ENCODE results near the gene NR3C1. TPM values are rescaled to one million over a fixed set of nuclear protein-coding genes. Genes with fewer than 3 reads are reported as not detected.

Gene NR3C1
- total RNA-seq (2016; rRNA removed; fragmentation: Illumina TruSeq; extraction: Trizol) (24.3 and 30.0 TPM in 2 replicates), polyA plus RNA-seq (2011; rRNA removed) (8.9 and 10.0 TPM in 2 replicates), polyA minus RNA-seq (2011; rRNA and poly(A)+ RNA removed; ENCODE audit: low replicate concordance) (13.6 and 58.6 TPM in 2 replicates), Bru-seq, nascent RNA (percentile 82 among the genes with signal in this experiment), BruChase-seq, experiment 1, labeled RNA remaining after a 6-hour chase (percentile 65 among the genes with signal in this experiment), BruChase-seq, experiment 2, labeled RNA remaining after a 2-hour chase (percentile 67 among the genes with signal in this experiment)
- 34.6 and 40.8 TPM in 2 replicates for total RNA-seq (2016; cell fraction: cytosol; rRNA removed; fragmentation: Illumina TruSeq; extraction: Trizol; ENCODE audit: low read depth)
- total RNA-seq (2016; cell fraction: insoluble cytoplasmic fraction; rRNA removed; fragmentation: Illumina TruSeq; extraction: Trizol): 27.6 and 29.7 TPM in 2 replicates
- 42.6 and 43.8 TPM in 2 replicates for total RNA-seq (2016; cell fraction: membrane; rRNA removed; fragmentation: Illumina TruSeq; extraction: Trizol)
- total RNA-seq (2016; cell fraction: nucleus; rRNA removed; fragmentation: Illumina TruSeq; extraction: Trizol): 41.0 and 41.5 TPM in 2 replicates
- polyA plus RNA-seq (2011; cell fraction: cytosol; rRNA removed): 4.5 and 7.8 TPM in 2 replicates
- 4.7 and 5.3 TPM in 2 replicates for polyA plus RNA-seq (2011; cell fraction: nucleus; rRNA removed)
- polyA plus RNA-seq (2012): 17.8 and 19.1 TPM in 2 replicates
- polyA plus RNA-seq (2016; cell fraction: cytosol; fragmentation: Illumina TruSeq; extraction: Trizol; ENCODE audit: low read depth): 0.48 and 0.52 TPM in 2 replicates
- polyA plus RNA-seq (2016; cell fraction: insoluble cytoplasmic fraction; fragmentation: Illumina TruSeq; extraction: Trizol; ENCODE audit: low read depth): 14.7 and 15.8 TPM in 2 replicates
- 3.1 and 3.3 TPM in 2 replicates for polyA plus RNA-seq (2016; cell fraction: membrane; fragmentation: Illumina TruSeq; extraction: Trizol; ENCODE audit: low read depth)
- polyA plus RNA-seq (2016; cell fraction: nucleus; fragmentation: Illumina TruSeq; extraction: Trizol; ENCODE audit: insufficient read depth, low read depth): 11.1 and 11.7 TPM in 2 replicates
- polyA minus RNA-seq (2011; cell fraction: cytosol; rRNA and poly(A)+ RNA removed): 18.9 and 21.2 TPM in 2 replicates
- 45.3 and 61.3 TPM in 2 replicates for polyA minus RNA-seq (2011; cell fraction: nucleus; rRNA and poly(A)+ RNA removed)
- long read RNA-seq, experiment 1, full-length matches to known transcripts: 2 of 8 reads
- long read RNA-seq, experiment 1, partial matches to known transcripts: 4 of 8 reads
- long read RNA-seq, experiment 1, other reads (novel, unspliced or antisense): 2 of 8 reads
- long read RNA-seq, experiment 2, partial matches to known transcripts: 1 of 25 reads
- long read RNA-seq, experiment 2, other reads (novel, unspliced or antisense): 24 of 25 reads

- H3K9me3 ChIP-seq (ENCODE audit: low read length): no peaks in the 10 kb centered on the region
- BruUV-seq (replicated peaks): no TSS peak
- DNase-seq (ENCODE audit: low spot score): peak; percentile 58
- FAIRE-seq: no peak
- H2AFZ ChIP-seq (ENCODE audit: low read length): no peak within 1 kb of the TSS
- peaks cover 44% of the 10 kb centered on the region for H3K4me1 ChIP-seq (ENCODE audit: insufficient read depth, low read length)
- H3K79me2 ChIP-seq (ENCODE audit: insufficient read depth, low read length): peaks cover 40% of the 10 kb centered on the region
- ChIA-PET POLR2A (interaction anchor here (0.9 to 2.7 kb wide), 12 partner anchors 8 to 277 kb away, joined by 3 to 13 read pairs (median 6); no protein-coding TSS in a partner anchor), CTCF (ENCODE audit: low intra/inter-chr PET ratio, low total read pairs) (no interaction called here)
- H3K4me3 ChIP-seq (replicated peaks in 1 of 3; ENCODE audit: insufficient read depth in 1 of 3, low read depth in 2 of 3, low read length in 3 of 3): peak within 1 kb of the TSS; percentile 80 to 96 (median 95)
- H3K27me3 ChIP-seq (ENCODE audit: control insufficient read depth in 1 of 2, insufficient read depth in 2 of 2, low read length in 2 of 2): no peaks in the 10 kb centered on the region; a peak in 1 of 5 replicates
- in situ Hi-C loops (cut with HindIII; ENCODE audit: extremely low pct_ligation_motif_present, low pct_unique_long_range_greater_than_20kb) (no loop called here), intact Hi-C loops (cut with micrococcal nuclease; ENCODE audit: unreplicated experiment) (loop anchor here (2.0 to 10.0 kb wide), 7 partner anchors 97 to 482 kb away; no protein-coding TSS in a partner anchor)
- H3K4me2 ChIP-seq (ENCODE audit: low read depth, low read length): peak within 1 kb of the TSS; percentile 88
- ATAC-seq: peak; percentile 68
- H3K9ac ChIP-seq (ENCODE audit: insufficient read depth, low read depth, low read length): peak within 1 kb of the TSS; percentile 91
- 2% methylated on average over 10 of the region's 114 CpGs for WGBS (ENCODE audit: low lambda C conversion rate)
- H3K27ac ChIP-seq (ENCODE audit: extremely low read length, insufficient read depth, low read length): peak within 1 kb of the TSS; percentile 96
- peaks cover 3% of the 10 kb centered on the region; the same call in 1 of the 2 replicates for H4K20me1 ChIP-seq (ENCODE audit: insufficient read depth, low read length)
- no peaks in the 10 kb centered on the region for H3K36me3 ChIP-seq (replicated peaks in 1 of 2; ENCODE audit: control insufficient read depth in 1 of 2, insufficient read depth in 2 of 2, low read length in 2 of 2)
- TF ChIP-seq RXRB (CRISPR knock-in tag; IDR thresholded peaks at IDR 0.05; ENCODE audit: borderline replicate concordance) (no peak), BCLAF1 (IDR thresholded peaks at IDR 0.05) (no peak), ZBTB10 (CRISPR knock-in tag; IDR thresholded peaks at IDR 0.05; ENCODE audit: borderline replicate concordance) (no peak), ZNF326 (CRISPR knock-in tag; IDR thresholded peaks at IDR 0.05; ENCODE audit: borderline replicate concordance) (no peak), PRDM10 (CRISPR knock-in tag; IDR thresholded peaks at IDR 0.05; ENCODE audit: low read depth) (no peak), CENPT (CRISPR knock-in tag; IDR thresholded peaks at IDR 0.05; ENCODE audit: low read depth) (no peak)
Measured at GRCh38 chr5:143403593-143404415, at the start of gene NR3C1. TSS of gene NR3C1 (minus strand) at chr5:143403686. CDS start at chr5:143400839, 2,847 bp downstream.

All from HepG2 (cell line).